Measurements from ENCODE around the gene ZNF157. TPM values are rescaled to one million over a fixed set of nuclear protein-coding genes. Genes with fewer than 3 reads are reported as not detected.

Gene ZNF157
- polyA plus RNA-seq, 3 donors = not detected

DNA sequence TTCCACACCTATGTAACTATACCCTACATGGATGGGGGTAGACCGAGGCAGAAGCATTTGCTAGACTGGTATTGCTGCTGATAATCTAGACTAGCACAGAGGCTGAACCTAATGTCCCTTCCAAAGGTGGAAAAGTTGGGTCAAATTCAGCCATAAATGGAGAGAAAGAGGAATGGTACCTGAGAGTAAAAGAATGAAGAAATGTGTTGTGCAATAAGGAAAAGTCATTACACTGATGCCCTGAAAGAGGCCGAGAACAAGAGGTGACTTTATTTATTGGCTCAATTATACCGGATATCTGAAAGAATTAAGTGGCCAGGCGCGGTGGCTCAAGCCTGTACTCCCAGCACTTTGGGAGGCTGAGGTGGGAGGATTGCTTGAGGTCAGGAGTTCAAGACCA lies 60.5 kb downstream of the ZNF157 start:
- Mint-ChIP-seq H3K27ac (no peak overlapping the region), H3K4me3 (no peak overlapping the region), H3K4me1 (no peaks in the 10 kb centered on the region), H3K9me3 (peaks cover 6 to 38% (median 22%) of the 10 kb centered on the region in 7 donors), H3K36me3 (no peaks in the 10 kb centered on the region), H3K27me3 (ENCODE audit: low read depth in 3 of 3) (peaks cover 0 to 2% (median 0%) of the 10 kb centered on the region in 3 donors)
- H2AFZ ChIP-seq (ENCODE audit: insufficient read depth, low read depth, low read length, poor library complexity, severe bottlenecking) = no peak overlapping the region
- H3K36me3 ChIP-seq (replicated peaks in 1 of 2; ENCODE audit: control insufficient read depth in 1 of 2, insufficient read depth in 2 of 2, low read length in 2 of 2) = no peaks in the 10 kb centered on the region
- no peak overlapping the region for H3K4me3 ChIP-seq (replicated peaks in 1 of 3; ENCODE audit: low read depth in 2 of 3, low read length in 3 of 3)
- no peak overlapping the region for H3K27ac ChIP-seq (ENCODE audit: low read depth in 1 of 2, low read length in 2 of 2)
- peaks cover 6 to 11% of the 10 kb centered on the region in 2 donors for H3K9me3 ChIP-seq (replicated peaks in 1 of 2; ENCODE audit: control insufficient read depth in 1 of 2, insufficient read depth in 1 of 2, low read length in 2 of 2)
- no peaks in the 10 kb centered on the region for H3K27me3 ChIP-seq (ENCODE audit: control insufficient read depth in 2 of 2, insufficient read depth in 2 of 2, low read length in 2 of 2)
- DNase-seq = no peak
- WGBS (ENCODE audit: insufficient coverage) = 100% methylated on average over 3 of the region's 5 CpGs
- no peaks in the 10 kb centered on the region for H3K79me2 ChIP-seq (ENCODE audit: insufficient read depth, low read length)
- no peaks in the 10 kb centered on the region for H3K4me1 ChIP-seq (ENCODE audit: control insufficient read depth in 1 of 2, insufficient read depth in 2 of 2, low read length in 2 of 2)
- no peak overlapping the region for H3K4me2 ChIP-seq (replicated peaks; ENCODE audit: extremely low read depth, low read length, poor library complexity, severe bottlenecking)
- TF ChIP-seq, protein P1, sequence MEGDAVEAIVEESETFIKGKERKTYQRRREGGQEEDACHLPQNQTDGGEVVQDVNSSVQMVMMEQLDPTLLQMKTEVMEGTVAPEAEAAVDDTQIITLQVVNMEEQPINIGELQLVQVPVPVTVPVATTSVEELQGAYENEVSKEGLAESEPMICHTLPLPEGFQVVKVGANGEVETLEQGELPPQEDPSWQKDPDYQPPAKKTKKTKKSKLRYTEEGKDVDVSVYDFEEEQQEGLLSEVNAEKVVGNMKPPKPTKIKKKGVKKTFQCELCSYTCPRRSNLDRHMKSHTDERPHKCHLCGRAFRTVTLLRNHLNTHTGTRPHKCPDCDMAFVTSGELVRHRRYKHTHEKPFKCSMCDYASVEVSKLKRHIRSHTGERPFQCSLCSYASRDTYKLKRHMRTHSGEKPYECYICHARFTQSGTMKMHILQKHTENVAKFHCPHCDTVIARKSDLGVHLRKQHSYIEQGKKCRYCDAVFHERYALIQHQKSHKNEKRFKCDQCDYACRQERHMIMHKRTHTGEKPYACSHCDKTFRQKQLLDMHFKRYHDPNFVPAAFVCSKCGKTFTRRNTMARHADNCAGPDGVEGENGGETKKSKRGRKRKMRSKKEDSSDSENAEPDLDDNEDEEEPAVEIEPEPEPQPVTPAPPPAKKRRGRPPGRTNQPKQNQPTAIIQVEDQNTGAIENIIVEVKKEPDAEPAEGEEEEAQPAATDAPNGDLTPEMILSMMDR (IDR thresholded peaks at IDR 0.05) = no peak
- no peaks in the 10 kb centered on the region for H4K20me1 ChIP-seq (ENCODE audit: insufficient read depth, low read length)
- intact Hi-C loops (cut with micrococcal nuclease) = no loop called here
- no peak overlapping the region for H3K9ac ChIP-seq (ENCODE audit: insufficient read depth, low read length, poor library complexity, severe bottlenecking)

DNA sequence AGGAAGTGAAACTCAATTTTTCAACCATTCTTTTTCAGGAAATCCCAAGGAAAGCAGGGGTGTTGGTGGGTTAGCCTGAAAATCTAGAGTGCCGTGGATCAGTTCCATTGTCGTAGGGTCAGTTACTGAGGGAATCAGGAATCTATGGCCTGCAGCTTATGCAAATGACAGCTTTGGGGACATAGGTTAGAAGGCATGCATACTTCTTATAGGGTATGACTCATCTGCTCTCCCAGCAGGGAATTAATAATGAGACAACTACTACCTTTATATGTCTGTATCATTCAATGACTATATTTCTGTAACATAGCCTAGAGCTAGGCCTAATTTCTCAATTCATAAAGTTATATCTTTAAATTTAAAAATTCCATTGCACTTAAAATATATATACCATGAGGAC lies 76.1 kb downstream of the ZNF157 start:
- H3K9ac ChIP-seq (ENCODE audit: insufficient read depth, low read length, poor library complexity, severe bottlenecking) = no peak overlapping the region
- H3K4me1 Mint-ChIP-seq = no peaks in the 10 kb centered on the region
- H3K36me3 ChIP-seq (replicated peaks in 1 of 2; ENCODE audit: control insufficient read depth in 1 of 2, insufficient read depth in 2 of 2, low read length in 2 of 2) = peaks cover 17 to 45% of the 10 kb centered on the region in 2 donors
- H3K27me3 ChIP-seq (ENCODE audit: control insufficient read depth in 2 of 2, insufficient read depth in 2 of 2, low read length in 2 of 2) = no peaks in the 10 kb centered on the region
- intact Hi-C loops (cut with micrococcal nuclease) = no loop called here
- no peak overlapping the region for H3K4me3 ChIP-seq (replicated peaks in 1 of 3; ENCODE audit: low read depth in 2 of 3, low read length in 3 of 3)
- no peak overlapping the region for H2AFZ ChIP-seq (ENCODE audit: insufficient read depth, low read depth, low read length, poor library complexity, severe bottlenecking)
- no peak overlapping the region for H3K4me3 Mint-ChIP-seq
- no peak overlapping the region for H3K27ac ChIP-seq (ENCODE audit: low read depth in 1 of 2, low read length in 2 of 2)
- H3K4me2 ChIP-seq (replicated peaks; ENCODE audit: extremely low read depth, low read length, poor library complexity, severe bottlenecking) = no peak overlapping the region
- no peaks in the 10 kb centered on the region for H3K79me2 ChIP-seq (ENCODE audit: insufficient read depth, low read length)
- H3K9me3 Mint-ChIP-seq = peaks cover 31 to 81% (median 58%) of the 10 kb centered on the region in 7 donors
- peaks cover 27 to 32% of the 10 kb centered on the region in 2 donors for H3K36me3 Mint-ChIP-seq
- TF ChIP-seq, protein P1 (IDR thresholded peaks at IDR 0.05) = no peak
- WGBS (ENCODE audit: insufficient coverage) = no CpG with 5 or more reads among the region's 2 CpGs
- no peak overlapping the region for H3K27ac Mint-ChIP-seq
- H4K20me1 ChIP-seq (ENCODE audit: insufficient read depth, low read length) = no peaks in the 10 kb centered on the region
- H3K27me3 Mint-ChIP-seq (ENCODE audit: low read depth in 3 of 3) = no peaks in the 10 kb centered on the region
- H3K4me1 ChIP-seq (ENCODE audit: control insufficient read depth in 1 of 2, insufficient read depth in 2 of 2, low read length in 2 of 2) = no peaks in the 10 kb centered on the region
- H3K9me3 ChIP-seq (replicated peaks in 1 of 2; ENCODE audit: control insufficient read depth in 1 of 2, insufficient read depth in 1 of 2, low read length in 2 of 2) = peaks cover 36 to 70% of the 10 kb centered on the region in 2 donors
- no peak for DNase-seq
